Loucy (cell line): Measurements from ENCODE around the gene KRT3.

Experiments used
- EZH2phosphoT487 ChIP-seq: fragments of 200-600 bp; IDR thresholded peaks from 2 replicates; pipeline ENCODE4 v1.6.1; 2018; ENCODE audit warnings: antibody characterized with exemption, mild to moderate bottlenecking, moderate library complexity, borderline replicate concordance
- TF ChIP-seq, protein P1 (sequence below): fragments of 200-600 bp; sonication (generic); conservative IDR thresholded peaks from 2 replicates; pipeline ENCODE4 v1.5.1; 2014; ENCODE audit warnings: mild to moderate bottlenecking, antibody characterized with exemption, low read length

DNA sequence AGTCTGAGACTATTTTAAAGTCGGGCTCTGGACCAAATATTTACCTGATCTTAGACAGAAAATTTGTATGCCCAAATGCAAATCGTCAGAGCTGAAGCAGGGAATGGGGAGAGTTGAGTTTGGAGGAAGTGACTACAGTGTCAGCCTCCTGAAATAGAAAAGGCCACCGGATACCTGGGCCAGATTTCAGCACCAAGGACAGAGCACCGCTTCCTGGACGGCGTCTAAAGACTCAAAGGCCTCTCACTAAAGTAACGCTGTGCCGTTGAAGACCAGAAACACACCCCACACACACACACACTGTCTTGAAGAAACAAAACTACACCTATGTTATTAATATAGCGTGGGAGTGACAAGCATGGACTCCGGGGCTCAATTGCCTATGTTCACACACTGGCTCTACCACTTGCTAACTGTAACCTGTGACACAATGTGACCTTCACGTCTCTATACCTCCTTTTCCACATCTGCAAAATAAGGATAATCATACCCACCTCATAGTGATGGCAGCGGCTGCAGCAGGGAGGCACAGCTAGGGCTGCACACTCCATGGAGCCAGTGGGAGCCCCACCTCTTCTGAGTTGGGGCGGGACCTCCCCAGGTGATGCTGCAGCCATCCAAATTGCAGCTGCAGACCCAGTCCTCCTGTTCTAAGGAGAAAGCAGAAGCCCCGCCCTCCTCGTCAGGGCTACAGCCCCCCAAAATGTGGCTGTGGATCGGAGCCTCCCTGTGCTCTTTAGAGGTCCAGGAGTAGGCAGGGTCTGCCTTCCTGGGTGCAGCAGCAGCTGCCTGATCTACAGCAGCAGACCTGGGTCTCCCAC, 54.3 kb downstream of the KRT3 start:
- TF ChIP-seq, protein P1, sequence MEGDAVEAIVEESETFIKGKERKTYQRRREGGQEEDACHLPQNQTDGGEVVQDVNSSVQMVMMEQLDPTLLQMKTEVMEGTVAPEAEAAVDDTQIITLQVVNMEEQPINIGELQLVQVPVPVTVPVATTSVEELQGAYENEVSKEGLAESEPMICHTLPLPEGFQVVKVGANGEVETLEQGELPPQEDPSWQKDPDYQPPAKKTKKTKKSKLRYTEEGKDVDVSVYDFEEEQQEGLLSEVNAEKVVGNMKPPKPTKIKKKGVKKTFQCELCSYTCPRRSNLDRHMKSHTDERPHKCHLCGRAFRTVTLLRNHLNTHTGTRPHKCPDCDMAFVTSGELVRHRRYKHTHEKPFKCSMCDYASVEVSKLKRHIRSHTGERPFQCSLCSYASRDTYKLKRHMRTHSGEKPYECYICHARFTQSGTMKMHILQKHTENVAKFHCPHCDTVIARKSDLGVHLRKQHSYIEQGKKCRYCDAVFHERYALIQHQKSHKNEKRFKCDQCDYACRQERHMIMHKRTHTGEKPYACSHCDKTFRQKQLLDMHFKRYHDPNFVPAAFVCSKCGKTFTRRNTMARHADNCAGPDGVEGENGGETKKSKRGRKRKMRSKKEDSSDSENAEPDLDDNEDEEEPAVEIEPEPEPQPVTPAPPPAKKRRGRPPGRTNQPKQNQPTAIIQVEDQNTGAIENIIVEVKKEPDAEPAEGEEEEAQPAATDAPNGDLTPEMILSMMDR = no peak
- TF ChIP-seq EZH2phosphoT487 = no peak
